ENCODE data around the gene SEMA6B.

SEMA6B gene

DNA sequence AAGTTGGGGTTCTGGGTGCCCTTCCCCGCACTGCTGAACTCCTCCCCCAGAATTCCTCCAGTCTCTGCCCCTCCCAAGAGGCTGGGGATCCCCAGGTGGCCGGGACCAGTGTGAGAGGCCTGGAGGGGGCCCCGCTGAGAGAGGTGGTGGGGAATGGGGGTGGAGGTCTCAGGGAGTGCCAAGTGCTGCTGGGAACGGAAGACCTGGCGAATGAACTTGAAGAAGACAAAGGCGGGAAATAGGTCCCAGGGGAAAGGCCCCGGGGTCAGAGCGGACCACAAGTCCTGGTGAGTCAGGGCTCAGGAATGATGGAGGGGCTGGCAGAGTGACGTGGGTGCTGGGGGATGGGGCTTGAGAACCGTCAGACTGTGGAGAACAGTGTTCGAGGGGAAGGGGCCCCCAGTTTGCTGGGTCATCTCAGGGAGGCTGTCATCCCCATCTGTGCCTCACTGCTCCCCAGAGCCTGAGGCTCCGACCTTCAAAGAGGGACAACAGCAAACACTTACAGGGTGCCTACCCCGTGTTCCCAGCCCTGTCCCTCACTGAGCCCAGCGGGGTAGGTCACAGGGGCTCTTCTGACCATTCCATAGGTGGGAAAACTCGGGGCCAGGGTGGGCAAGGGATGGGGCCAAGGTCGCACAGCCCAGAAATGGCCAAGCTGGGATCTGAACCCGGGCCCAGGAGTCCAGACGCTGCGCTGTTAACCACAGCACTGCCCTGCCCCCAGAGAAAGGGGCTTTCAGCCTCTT, 16.0 kb upstream of the SEMA6B start (continued):
- peak; percentile 32 for TF ChIP-seq ZBTB26 (tag by site-specific recombination; optimal IDR thresholded peaks at IDR 0.05)
- TF ChIP-seq ZNF10 (tag by site-specific recombination; IDR thresholded peaks at IDR 0.05) = peak; percentile 61; the same call in 1 of the 2 replicates
- TF ChIP-seq ZNF155 (tag by site-specific recombination; IDR thresholded peaks at IDR 0.05) = no peak
- no peak for TF ChIP-seq ZNF239 (tag by site-specific recombination; IDR thresholded peaks at IDR 0.05)
- TF ChIP-seq ZNF513 (tag by site-specific recombination; IDR thresholded peaks at IDR 0.05) = no peak
- TF ChIP-seq ZNF221 (tag by site-specific recombination; IDR thresholded peaks at IDR 0.05; ENCODE audit: borderline replicate concordance) = no peak
- TF ChIP-seq, protein P1, sequence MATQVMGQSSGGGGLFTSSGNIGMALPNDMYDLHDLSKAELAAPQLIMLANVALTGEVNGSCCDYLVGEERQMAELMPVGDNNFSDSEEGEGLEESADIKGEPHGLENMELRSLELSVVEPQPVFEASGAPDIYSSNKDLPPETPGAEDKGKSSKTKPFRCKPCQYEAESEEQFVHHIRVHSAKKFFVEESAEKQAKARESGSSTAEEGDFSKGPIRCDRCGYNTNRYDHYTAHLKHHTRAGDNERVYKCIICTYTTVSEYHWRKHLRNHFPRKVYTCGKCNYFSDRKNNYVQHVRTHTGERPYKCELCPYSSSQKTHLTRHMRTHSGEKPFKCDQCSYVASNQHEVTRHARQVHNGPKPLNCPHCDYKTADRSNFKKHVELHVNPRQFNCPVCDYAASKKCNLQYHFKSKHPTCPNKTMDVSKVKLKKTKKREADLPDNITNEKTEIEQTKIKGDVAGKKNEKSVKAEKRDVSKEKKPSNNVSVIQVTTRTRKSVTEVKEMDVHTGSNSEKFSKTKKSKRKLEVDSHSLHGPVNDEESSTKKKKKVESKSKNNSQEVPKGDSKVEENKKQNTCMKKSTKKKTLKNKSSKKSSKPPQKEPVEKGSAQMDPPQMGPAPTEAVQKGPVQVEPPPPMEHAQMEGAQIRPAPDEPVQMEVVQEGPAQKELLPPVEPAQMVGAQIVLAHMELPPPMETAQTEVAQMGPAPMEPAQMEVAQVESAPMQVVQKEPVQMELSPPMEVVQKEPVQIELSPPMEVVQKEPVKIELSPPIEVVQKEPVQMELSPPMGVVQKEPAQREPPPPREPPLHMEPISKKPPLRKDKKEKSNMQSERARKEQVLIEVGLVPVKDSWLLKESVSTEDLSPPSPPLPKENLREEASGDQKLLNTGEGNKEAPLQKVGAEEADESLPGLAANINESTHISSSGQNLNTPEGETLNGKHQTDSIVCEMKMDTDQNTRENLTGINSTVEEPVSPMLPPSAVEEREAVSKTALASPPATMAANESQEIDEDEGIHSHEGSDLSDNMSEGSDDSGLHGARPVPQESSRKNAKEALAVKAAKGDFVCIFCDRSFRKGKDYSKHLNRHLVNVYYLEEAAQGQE (tag by site-specific recombination; IDR thresholded peaks at IDR 0.05) = 0 out of 2 replicates have a peak, but pooled peaks have one; percentile 26
- TF ChIP-seq ZNF112 (tag by site-specific recombination; IDR thresholded peaks at IDR 0.05) = no peak
- peak; percentile 63; the same call in 1 of the 2 replicates for TF ChIP-seq ATF2 (tag by site-specific recombination; IDR thresholded peaks at IDR 0.05; ENCODE audit: low read depth)
- no peak for TF ChIP-seq ZNF664 (tag by site-specific recombination; IDR thresholded peaks at IDR 0.05)
- no peak for TF ChIP-seq ZBTB44 (tag by site-specific recombination; IDR thresholded peaks at IDR 0.05)
- peak; percentile 99 for TF ChIP-seq BCL11A (tag by site-specific recombination; IDR thresholded peaks at IDR 0.05; ENCODE audit: low read depth)
- no peak for TF ChIP-seq SALL2 (tag by site-specific recombination; IDR thresholded peaks at IDR 0.05; ENCODE audit: borderline replicate concordance)
- TF ChIP-seq ZNF266 (tag by site-specific recombination; IDR thresholded peaks at IDR 0.05; ENCODE audit: low read depth) = no peak
- TF ChIP-seq ZNF433 (tag by site-specific recombination; IDR thresholded peaks at IDR 0.05; ENCODE audit: low read depth) = no peak
- peak; percentile 85; the same call in 1 of the 2 replicates for TF ChIP-seq IKZF3 (tag by site-specific recombination; IDR thresholded peaks at IDR 0.05)
- peak; percentile 45 for TF ChIP-seq PRDM1 (tag by site-specific recombination; IDR thresholded peaks at IDR 0.05)
- TF ChIP-seq ZNF654 (tag by site-specific recombination; IDR thresholded peaks at IDR 0.05; ENCODE audit: low read depth) = no peak
- no peak for TF ChIP-seq MEIS1 (CRISPR knock-in tag; IDR thresholded peaks at IDR 0.05; ENCODE audit: borderline replicate concordance)
- TF ChIP-seq MYNN (tag by site-specific recombination; IDR thresholded peaks at IDR 0.05; ENCODE audit: borderline replicate concordance) = no peak
- no peak for TF ChIP-seq REPIN1 (tag by site-specific recombination; IDR thresholded peaks at IDR 0.05; ENCODE audit: low read depth)
- TF ChIP-seq ZNF341 (tag by site-specific recombination; IDR thresholded peaks at IDR 0.05; ENCODE audit: low read depth) = no peak
- TF ChIP-seq FEZF1 (tag by site-specific recombination; IDR thresholded peaks at IDR 0.05) = peak; percentile 29; the same call in 1 of the 2 replicates
- no peak for TF ChIP-seq ZNF701 (tag by site-specific recombination; IDR thresholded peaks at IDR 0.05)
- peak; percentile 62 for TF ChIP-seq ZNF335 (tag by site-specific recombination; conservative IDR thresholded peaks at IDR 0.05)
- TF ChIP-seq ZNF623 (tag by site-specific recombination; IDR thresholded peaks at IDR 0.05) = peak; percentile 58; the same call in 1 of the 2 replicates
- TF ChIP-seq ZNF404 (tag by site-specific recombination; IDR thresholded peaks at IDR 0.05) = no peak
- TF ChIP-seq, protein P2, sequence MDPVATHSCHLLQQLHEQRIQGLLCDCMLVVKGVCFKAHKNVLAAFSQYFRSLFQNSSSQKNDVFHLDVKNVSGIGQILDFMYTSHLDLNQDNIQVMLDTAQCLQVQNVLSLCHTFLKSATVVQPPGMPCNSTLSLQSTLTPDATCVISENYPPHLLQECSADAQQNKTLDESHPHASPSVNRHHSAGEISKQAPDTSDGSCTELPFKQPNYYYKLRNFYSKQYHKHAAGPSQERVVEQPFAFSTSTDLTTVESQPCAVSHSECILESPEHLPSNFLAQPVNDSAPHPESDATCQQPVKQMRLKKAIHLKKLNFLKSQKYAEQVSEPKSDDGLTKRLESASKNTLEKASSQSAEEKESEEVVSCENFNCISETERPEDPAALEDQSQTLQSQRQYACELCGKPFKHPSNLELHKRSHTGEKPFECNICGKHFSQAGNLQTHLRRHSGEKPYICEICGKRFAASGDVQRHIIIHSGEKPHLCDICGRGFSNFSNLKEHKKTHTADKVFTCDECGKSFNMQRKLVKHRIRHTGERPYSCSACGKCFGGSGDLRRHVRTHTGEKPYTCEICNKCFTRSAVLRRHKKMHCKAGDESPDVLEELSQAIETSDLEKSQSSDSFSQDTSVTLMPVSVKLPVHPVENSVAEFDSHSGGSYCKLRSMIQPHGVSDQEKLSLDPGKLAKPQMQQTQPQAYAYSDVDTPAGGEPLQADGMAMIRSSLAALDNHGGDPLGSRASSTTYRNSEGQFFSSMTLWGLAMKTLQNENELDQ (tag by site-specific recombination; IDR thresholded peaks at IDR 0.05; ENCODE audit: low read depth) = no peak

Measured in HEK293 (cell line).